ENCODE results near the gene ARFRP1.
A peak's percentile ranks its signal among the peaks of the same experiment; 100 is the strongest.

ARFRP1 gene

GRCh38 chr20:63690898-63691710 lies 16.7 kb downstream of the ARFRP1 start:
- no peak for DNase-seq (ENCODE audit: low spot score)

DNA sequence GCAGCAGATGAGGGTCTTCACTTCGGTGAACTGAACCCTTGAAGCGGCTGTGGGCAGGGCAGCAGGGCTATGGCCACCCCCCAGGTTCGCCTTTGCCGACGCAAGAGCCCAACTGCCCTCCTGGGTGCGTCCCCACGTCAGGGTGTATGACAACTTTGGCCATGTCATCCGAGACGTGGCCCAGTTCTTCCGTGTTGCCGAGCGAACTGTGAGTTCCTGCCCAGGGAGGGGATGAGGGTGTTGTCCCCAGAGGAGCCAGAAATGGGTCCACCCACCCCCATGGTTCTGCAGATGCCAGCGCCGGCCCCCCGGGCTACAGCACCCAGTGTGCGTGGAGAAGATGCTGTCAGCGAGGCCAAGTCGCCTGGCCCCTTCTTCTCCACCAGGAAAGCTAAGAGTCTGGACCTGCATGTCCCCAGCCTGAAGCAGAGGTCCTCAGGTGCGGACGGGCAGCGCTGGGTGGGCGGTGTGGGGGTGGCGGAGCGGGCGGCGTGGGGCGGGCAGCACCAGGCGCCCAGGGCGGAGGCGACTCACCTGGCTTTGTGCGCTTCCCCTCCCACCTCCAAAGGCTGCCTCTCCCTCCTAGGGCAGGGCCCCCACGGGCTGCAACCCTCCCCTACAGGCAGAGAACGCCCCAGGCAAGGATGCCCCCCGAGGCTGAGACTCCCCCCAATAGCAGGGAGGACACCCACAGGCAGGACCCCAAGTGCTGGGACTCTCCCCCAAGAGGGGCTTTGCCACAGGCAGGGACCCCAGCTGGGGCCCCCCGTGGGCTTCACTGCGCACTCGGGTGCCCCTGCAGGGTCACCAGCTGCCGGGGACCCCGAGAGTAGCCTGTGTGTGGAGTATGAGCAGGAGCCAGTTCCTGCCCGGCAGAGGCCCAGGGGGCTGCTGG lies 17.5 kb downstream of the ARFRP1 start:
- DNase-seq (ENCODE audit: low spot score) = no peak

DNA sequence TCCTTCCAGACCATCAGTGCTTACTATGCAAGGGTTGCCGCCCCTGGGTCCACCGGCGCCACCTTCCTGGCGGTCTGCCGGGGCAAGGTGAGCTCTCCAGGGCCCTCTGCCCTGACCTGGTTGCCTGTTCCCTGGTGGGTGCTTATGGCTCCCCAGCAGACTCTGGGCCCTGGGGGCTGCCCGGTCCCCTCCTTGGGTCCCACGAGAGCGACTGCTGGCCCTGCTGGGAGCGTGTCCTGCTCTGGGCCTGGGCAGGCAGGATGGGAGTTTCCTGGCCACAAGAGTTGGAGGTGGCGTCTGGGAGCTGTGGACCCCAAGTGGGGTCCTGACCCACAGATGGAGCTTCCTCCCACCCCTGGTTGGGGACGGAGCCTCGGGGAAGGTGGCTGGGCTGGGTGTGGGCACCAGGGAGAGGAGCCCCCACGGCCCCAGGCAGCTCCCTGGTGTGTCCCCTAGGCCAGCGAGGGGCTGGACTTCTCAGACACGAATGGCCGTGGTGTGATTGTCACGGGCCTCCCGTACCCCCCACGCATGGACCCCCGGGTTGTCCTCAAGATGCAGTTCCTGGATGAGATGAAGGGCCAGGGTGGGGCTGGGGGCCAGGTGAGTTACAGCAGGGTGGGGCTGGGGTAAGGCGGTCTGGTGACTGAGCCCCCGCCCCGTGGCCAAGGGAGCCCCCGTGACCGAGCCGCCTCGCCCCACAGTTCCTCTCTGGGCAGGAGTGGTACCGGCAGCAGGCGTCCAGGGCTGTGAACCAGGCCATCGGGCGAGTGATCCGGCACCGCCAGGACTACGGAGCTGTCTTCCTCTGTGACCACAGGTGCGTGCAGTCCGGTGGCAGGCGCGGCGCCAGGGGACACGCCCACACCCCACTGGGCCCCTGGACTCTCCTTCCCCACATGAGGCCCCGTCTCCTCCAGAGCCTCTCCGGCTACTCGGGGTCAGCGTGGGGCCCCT lies 18.5 kb downstream of the ARFRP1 start:
- no peak for DNase-seq (ENCODE audit: low spot score)

GRCh38 chr20:63688228-63689045 lies 19.3 kb downstream of the ARFRP1 start:
- no peak for DNase-seq (ENCODE audit: low spot score)

DNA sequence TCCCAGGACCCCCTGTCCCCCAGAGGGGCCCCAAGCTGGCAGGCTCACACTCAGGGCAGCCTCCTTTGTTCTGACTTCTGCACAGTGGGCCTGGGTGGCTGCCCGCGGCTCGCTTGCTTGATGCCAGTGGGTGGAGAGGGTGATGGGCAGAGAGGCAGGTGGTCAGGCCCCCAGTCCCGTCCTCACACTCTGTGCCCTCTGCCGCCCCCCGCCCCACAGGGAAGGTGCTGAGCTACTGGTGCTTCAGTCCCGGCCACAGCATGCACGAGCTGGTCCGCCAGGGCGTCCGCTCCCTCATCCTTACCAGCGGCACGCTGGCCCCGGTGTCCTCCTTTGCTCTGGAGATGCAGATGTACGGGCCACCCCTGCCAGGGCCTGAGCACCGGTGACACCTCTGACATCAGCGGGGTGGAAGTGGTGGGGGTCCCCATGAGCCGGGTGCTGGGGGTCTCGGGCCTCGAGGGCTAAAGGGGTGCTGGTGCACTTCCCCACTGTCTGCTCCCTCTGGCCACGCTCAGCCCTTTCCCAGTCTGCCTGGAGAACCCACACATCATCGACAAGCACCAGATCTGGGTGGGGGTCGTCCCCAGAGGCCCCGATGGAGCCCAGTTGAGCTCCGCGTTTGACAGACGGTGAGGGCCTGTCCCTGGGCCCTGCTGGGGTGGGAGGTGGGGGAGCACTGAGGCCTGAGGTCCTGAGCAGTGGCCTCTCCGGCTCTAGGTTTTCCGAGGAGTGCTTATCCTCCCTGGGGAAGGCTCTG lies 20.2 kb downstream of the ARFRP1 start:
- no peak for DNase-seq (ENCODE audit: low spot score)

GRCh38 chr20:63686492-63687321 lies 21.1 kb downstream of the ARFRP1 start:
- DNase-seq (ENCODE audit: low spot score) = peak; percentile 16

- no peak for DNase-seq (ENCODE audit: low spot score)
These were observed 21.7 kb downstream of the ARFRP1 start for GRCh38 chr20:63686094-63686491.

- no peak for DNase-seq (ENCODE audit: low spot score)
These were observed 22.3 kb downstream of the ARFRP1 start for GRCh38 chr20:63685269-63686026.

- DNase-seq (ENCODE audit: low spot score) = peak; percentile 23
These were observed 25.2 kb downstream of the ARFRP1 start for GRCh38 chr20:63682384-63683139.

- no peak for DNase-seq (ENCODE audit: low spot score)
These were observed 26.1 kb downstream of the ARFRP1 start for GRCh38 chr20:63681609-63682142.

- no peak for DNase-seq (ENCODE audit: low spot score)
These were observed 26.7 kb downstream of the ARFRP1 start for GRCh38 chr20:63680857-63681608.

GRCh38 chr20:63680427-63680826 lies 27.3 kb downstream of the ARFRP1 start:
- DNase-seq (ENCODE audit: low spot score) = no peak

GRCh38 chr20:63679799-63680305 lies 27.9 kb downstream of the ARFRP1 start:
- DNase-seq (ENCODE audit: low spot score) = no peak

DNA sequence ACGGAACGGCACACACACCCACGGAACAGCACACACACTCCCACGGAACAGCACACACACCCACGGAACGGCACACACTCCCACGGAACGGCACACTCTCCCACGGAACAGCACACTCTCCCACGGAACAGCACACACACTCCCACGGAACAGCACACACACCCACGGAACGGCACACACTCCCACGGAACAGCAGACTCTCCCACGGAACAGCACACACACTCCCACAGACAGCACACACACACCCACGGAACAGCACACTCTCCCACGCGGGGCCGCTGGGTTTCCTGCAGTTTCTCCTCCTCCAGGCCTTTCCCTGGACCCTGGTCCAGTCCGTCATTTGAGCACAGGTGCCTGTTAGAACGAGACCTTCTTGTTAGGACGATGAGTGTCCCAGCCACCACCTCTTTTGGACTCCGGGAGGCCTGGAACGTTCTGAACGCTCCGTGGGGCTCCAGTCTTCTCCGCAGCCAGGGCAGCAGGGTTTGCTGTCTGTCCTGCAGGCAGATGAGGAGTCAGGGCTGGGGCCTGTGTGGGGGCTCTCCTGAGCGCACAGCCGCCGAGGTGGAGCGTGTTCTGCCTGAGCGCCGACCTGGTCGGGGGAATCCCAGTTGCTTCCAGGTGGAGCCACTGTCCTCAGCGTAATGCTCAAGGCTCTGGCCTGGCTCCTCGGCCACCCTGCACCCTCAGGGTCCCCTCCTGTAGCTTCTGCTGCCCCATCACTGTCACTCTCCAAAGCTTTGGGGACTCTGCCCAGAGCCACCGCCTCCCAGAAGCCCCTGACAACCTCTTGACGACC lies 28.9 kb downstream of the ARFRP1 start:
- DNase-seq (ENCODE audit: low spot score) = no peak

DNA sequence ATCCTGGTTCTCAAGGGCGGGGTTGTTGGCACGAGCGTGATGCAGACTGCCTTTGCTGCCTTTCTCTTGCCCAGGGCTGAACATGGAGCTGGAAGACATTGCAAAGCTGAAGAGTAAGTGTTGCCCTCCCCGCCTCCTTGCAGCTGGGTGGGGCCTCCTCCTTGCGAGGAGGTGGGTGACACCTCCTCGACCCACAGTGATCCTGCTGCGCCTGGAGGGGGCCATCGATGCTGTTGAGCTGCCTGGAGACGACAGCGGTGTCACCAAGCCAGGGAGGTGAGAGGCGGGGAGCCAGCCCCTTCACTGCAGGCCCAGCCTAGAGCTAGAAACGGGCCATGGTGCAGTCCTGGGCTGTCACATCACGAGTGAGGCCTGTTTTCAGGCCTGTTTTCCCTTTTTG lies 29.7 kb downstream of the ARFRP1 start:
- DNase-seq (ENCODE audit: low spot score) = no peak
